Left ventricle myocardium inferior (tissue), 1 donor: ENCODE measurements around the gene IFNK. TPM values are rescaled to one million over a fixed set of nuclear protein-coding genes. Genes with fewer than 3 reads are reported as not detected.

Experiments
- DNase-seq: peaks from one replicate; pipeline ENCODE4 v3.0.0-alpha.2; 2020
- H3K27ac ChIP-seq: fragments of 200-600 bp; replicated peaks from 2 replicates; pipeline ENCODE4 v1.8.0; 2021
- H3K27me3 ChIP-seq: fragments of 200-600 bp; 2 replicates; pipeline ENCODE4 v1.8.0; 2021; ENCODE audit warnings: low read depth
- H3K36me3 ChIP-seq: fragments of 200-600 bp; 2 replicates; pipeline ENCODE4 v1.8.0; 2021
- H3K4me1 ChIP-seq: fragments of 200-600 bp; 2 replicates; pipeline ENCODE4 v1.8.0; 2021
- H3K4me3 ChIP-seq: fragments of 200-600 bp; 2 replicates; pipeline ENCODE4 v1.8.0; 2021; ENCODE audit warnings: mild to moderate bottlenecking, moderate library complexity
- H3K9me3 ChIP-seq: fragments of 200-600 bp; replicated peaks from 2 replicates; pipeline ENCODE4 v1.8.0; 2021
- CTCF ChIP-seq: fragments of 200-600 bp; IDR thresholded peaks from 2 replicates; pipeline ENCODE4 v1.8.0; 2021; ENCODE audit warnings: antibody characterized with exemption, mild to moderate bottlenecking, borderline replicate concordance
- intact Hi-C: fragments of 100-400 bp; cut with micrococcal nuclease; formaldehyde crosslinking; loops from one replicate; pipeline ENCODE4 v1.11.0; 2022
- total RNA-seq: library from RNA; stranded (reverse); fragmentation: NEBNext Ultra II Directional; extraction: Animal tissue kit (Norgen Biotek cat#: 25700); gene quantifications from one replicate; pipeline ENCODE4 v1.2.1, GENCODE V29; 2021
- donor health status: DM: no; HTN: yes; CAD: no; lungs with severe emphysema.

Gene IFNK
- total RNA-seq, 1 donor from 2014 or later = not detected

- H3K36me3 ChIP-seq = peaks cover 31% of the 10 kb centered on the region
- no peak overlapping the region for H3K27ac ChIP-seq
- H3K9me3 ChIP-seq = no peaks in the 10 kb centered on the region
- no peak for DNase-seq
- H3K4me3 ChIP-seq = no peak overlapping the region
- peaks cover 40% of the 10 kb centered on the region for H3K4me1 ChIP-seq
- no peaks in the 10 kb centered on the region for H3K27me3 ChIP-seq
- intact Hi-C loops = no loop called here
- no peak for TF ChIP-seq CTCF
These were observed 41.6 kb downstream of the IFNK start for GRCh38 chr9:27565696-27566095.

- DNase-seq = no peak
- Histone ChIP-seq H3K4me1 (peaks cover 44% of the 10 kb centered on the region), H3K27me3 (no peaks in the 10 kb centered on the region), H3K36me3 (peaks cover 27% of the 10 kb centered on the region), H3K4me3 (no peak overlapping the region), H3K9me3 (no peaks in the 10 kb centered on the region), H3K27ac (no peak overlapping the region)
- intact Hi-C loops = no loop called here
- TF ChIP-seq CTCF = no peak
These were observed 42.0 kb downstream of the IFNK start for GRCh38 chr9:27566118-27566517.

DNA sequence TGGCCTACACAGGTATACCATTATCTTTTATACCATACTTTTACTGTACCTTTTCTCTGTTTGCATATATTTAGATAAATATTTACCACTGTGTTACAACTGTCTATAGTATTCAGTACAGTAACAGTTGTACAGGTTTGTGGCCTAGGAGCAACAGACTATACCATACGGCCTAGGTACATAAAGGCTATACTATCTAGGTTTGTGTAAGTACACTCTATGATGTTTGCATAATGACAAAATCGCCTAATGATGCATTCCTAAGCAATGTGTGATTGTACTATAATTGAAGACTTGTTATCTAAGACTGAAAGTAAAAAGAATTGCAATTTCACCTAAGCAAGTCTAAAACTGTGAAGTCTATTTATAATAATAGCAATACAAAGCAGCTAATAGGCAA is 45.3 kb downstream of the IFNK start:
- Histone ChIP-seq H3K36me3 (peaks cover 10% of the 10 kb centered on the region), H3K4me3 (no peak overlapping the region), H3K9me3 (no peaks in the 10 kb centered on the region), H3K27ac (peak overlapping the region; percentile 95), H3K27me3 (no peaks in the 10 kb centered on the region), H3K4me1 (peaks cover 71% of the 10 kb centered on the region)
- no peak for TF ChIP-seq CTCF
- DNase-seq = no peak
- intact Hi-C loops = no loop called here

DNA sequence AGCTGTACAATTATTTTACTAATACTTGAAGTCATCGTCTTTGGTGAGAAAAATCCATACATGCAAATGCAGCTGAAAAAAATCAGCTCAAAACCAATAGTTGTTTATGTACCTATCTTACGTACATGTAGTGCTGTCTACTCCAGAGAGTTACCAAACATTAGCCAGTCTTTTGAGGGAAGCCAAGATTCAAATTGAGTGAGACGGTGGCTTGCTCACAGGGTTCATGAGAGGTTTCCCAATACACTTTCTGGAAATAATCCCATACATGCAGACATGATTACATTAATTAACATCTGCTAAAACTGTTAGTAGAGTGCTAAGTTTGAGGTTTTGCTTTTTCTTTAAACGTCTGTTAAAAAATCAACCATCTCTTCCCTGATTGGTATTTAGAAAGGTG is 46.9 kb downstream of the IFNK start:
- intact Hi-C loops = no loop called here
- Histone ChIP-seq H3K36me3 (peaks cover 9% of the 10 kb centered on the region), H3K4me1 (peaks cover 72% of the 10 kb centered on the region), H3K27me3 (no peaks in the 10 kb centered on the region), H3K4me3 (no peak overlapping the region), H3K27ac (peak overlapping the region; percentile 95), H3K9me3 (no peaks in the 10 kb centered on the region)
- no peak for TF ChIP-seq CTCF
- no peak for DNase-seq

DNA sequence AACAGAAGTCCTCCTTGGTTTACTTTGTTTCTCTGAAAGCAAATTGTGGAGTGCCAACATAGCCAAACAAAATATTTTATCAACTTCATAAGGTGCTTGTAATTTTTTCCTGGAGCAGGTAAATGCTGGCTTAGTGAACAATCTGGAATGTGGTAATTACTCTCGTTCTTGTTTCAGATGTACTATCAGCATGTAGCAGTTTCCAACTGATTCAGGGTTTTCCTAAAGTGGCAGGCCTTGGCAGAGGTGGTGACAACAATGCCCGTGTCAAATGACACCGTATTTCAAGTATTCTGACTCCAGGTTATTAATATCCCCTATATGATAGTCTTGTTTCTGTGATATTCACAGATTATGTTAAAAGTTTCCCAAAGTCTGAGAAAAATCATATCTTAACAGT is 48.0 kb downstream of the IFNK start:
- intact Hi-C loops = no loop called here
- DNase-seq = no peak
- H3K27me3 ChIP-seq = no peaks in the 10 kb centered on the region

More for the DNA sequence above, 48.0 kb downstream of the IFNK start:
- peak overlapping the region; percentile 94 for H3K4me3 ChIP-seq
- peaks cover 66% of the 10 kb centered on the region for H3K4me1 ChIP-seq
- TF ChIP-seq CTCF = no peak
- no peaks in the 10 kb centered on the region for H3K36me3 ChIP-seq
- H3K9me3 ChIP-seq = no peaks in the 10 kb centered on the region
- H3K27ac ChIP-seq = peak overlapping the region; percentile 95
